AG04450 (cell line): Measurements from ENCODE around the gene ZNF740. TPM values are rescaled to one million over a fixed set of nuclear protein-coding genes. Genes with fewer than 3 reads are reported as not detected.
A peak's percentile ranks its signal among the peaks of the same experiment; 100 is the strongest.
"Not testable (repeated sequence)": the region's sequence is repeated elsewhere in the genome, so short reads cannot be mapped to it uniquely, and the experiment has no call there.

ENCODE experiments used
- CTCF ChIA-PET: fragments of 300-600, 350-600 bp; formaldehyde crosslinking; extraction: SDS; loops from one replicate; lab custom pipeline; 2022; ENCODE audit warnings: antibody characterized with exemption, inconsistent platforms; lab: Charles Lee
- POLR2A ChIA-PET: fragments of 350-600 bp; formaldehyde crosslinking; extraction: SDS; loops from one replicate; lab custom pipeline; 2021; ENCODE audit warnings: antibody characterized with exemption, inconsistent platforms; lab: Yijun Ruan, JAX
- DNase-seq: peaks from one replicate; pipeline ENCODE4 v3.0.0-alpha.2; 2011; ENCODE audit warnings: low read depth, low spot score
- H3K27ac ChIP-seq: one replicate; pipeline ENCODE4 v1.5.1; 2012; ENCODE audit warnings: low read depth, low read length, control low read depth
- H3K27me3 ChIP-seq: one replicate; pipeline ENCODE4 v1.6.0; 2012; ENCODE audit warnings: low read length; ENCODE audit not compliant: control insufficient read depth, insufficient read depth
- H3K4me3 ChIP-seq: 2 replicates; pipeline ENCODE4 v1.5.1; 2011; ENCODE audit warnings: mild to moderate bottlenecking, low read depth, low read length, control low read depth
- H3K9me3 ChIP-seq: 2 replicates; pipeline ENCODE4 v1.5.1; 2012; ENCODE audit warnings: low read length; ENCODE audit not compliant: control insufficient read depth, insufficient read depth
- CTCF ChIP-seq: IDR thresholded peaks from 2 replicates; pipeline ENCODE4 v1.5.1; 2011; ENCODE audit warnings: low read depth, low read length, control low read depth, inconsistent platforms
- polyA plus RNA-seq: library from polyadenylated mRNA; depleted of rRNA; stranded (reverse); fragments of >200 nt; gene quantifications from 2 replicates; pipeline ENCODE4 v1.2.3, GENCODE V29; 2011

The ZNF740 gene
- polyA plus RNA-seq, 1 experiment, result 21.7 TPM

GRCh38 chr12:53159195-53159839, 21.2 kb upstream of the ZNF740 start:
- ChIA-PET CTCF (interaction anchor here (0.5 to 4.8 kb wide), 52 partner anchors 8 to 524 kb away, joined by 3 to 47 read pairs (median 4); partner anchors contain the start of genes AAAS, CSAD, PFDN5 and SPRYD3), POLR2A (interaction anchor here (0.6 kb wide), 1 partner anchor 20 kb away, joined by 4 read pairs; no protein-coding TSS in a partner anchor)
- Histone ChIP-seq H3K9me3 (peaks cover 1% of the 10 kb centered on the region; the same call in 1 of the 2 replicates), H3K27me3 (no peaks in the 10 kb centered on the region), H3K4me3 (no peak overlapping the region), H3K27ac (no peak overlapping the region)
- TF ChIP-seq CTCF, result peak; percentile 99
- peak; percentile 42 for DNase-seq

DNA sequence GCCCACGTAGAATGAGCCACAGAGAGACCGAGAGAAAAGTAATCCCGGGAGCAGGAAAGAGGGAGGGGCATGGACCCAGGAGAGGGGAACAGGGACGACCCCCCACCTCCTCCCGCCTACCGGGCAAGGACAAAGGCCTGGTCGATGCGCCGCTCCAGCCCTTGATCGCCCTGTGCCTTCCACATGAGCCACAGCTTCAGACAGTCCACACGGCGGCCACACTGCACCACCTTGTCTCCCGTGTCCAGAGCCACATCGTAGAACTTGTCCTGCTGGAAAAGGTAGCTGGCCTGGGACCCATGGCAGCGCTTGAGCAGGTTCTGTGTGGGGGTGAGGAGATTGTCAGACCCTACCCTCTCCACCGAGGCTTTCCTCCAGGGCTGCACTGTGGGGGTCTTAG, 20.5 kb upstream of the ZNF740 start:
- ChIA-PET CTCF (interaction anchor here (0.6 to 4.8 kb wide), 49 partner anchors 8 to 523 kb away, joined by 3 to 47 read pairs (median 4); partner anchors contain the start of genes AAAS, CSAD, PFDN5 and SPRYD3), POLR2A (interaction anchor here (1.2 kb wide), 1 partner anchor 20 kb away, joined by 5 read pairs; the partner anchor contains the start of genes CSAD and ZNF740)
- Histone ChIP-seq H3K9me3 (no peaks in the 10 kb centered on the region), H3K4me3 (no peak overlapping the region), H3K27me3 (no peaks in the 10 kb centered on the region), H3K27ac (no peak overlapping the region)
- DNase-seq, result no peak
- no peak for TF ChIP-seq CTCF

- POLR2A ChIA-PET, result interaction anchor here (0.5 to 1.2 kb wide), 2 partner anchors 20 to 185 kb away, joined by 4 to 5 read pairs; partner anchors contain the start of genes CSAD and ZNF740
- DNase-seq, result no peak
These were observed 19.8 kb upstream of the ZNF740 start for GRCh38 chr12:53160673-53161072.

DNA sequence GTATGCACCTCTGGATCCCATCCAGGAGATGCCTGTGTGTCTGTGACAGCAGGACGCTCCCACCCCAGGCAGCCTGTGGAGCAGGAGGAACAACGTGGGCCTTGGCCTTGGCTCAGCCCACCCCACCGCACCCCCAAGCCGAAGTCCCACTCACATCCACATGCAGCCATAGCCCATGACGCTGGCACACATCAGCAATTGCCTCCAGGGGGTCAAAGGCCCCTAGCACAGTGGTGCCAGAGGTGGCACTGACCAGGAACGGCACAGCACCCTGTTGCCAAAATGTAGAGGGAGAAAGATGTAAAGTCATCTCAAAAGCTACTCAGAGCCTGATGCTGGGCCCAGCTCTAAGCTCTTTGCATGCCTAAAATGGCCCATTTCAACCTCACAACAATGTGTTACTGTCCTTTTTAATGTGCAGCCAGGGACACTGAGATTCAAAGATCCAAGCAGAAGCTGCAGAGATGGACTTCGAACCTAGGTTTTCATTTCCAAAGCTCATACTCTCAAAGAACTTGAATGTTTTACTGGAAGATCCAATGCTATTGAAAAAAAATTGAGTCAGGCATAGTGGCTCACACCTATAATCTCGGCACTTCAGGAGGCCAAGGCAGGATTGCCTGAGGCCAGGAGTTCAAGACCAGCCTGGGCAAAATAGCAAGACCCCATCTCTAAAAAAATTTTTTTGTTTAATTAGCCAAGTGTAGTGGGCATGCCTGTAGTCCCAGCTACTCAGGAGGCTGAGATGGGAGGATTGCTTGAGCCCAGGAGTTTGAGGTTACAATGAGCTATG, 19.2 kb upstream of the ZNF740 start:
- no peak overlapping the region for H3K4me3 ChIP-seq
- no peak for TF ChIP-seq CTCF
- no peak for DNase-seq
- H3K27ac ChIP-seq, result no peak overlapping the region
- CTCF ChIA-PET, result interaction anchor here (0.7 to 4.8 kb wide), 8 partner anchors 10 to 183 kb away, joined by 4 to 47 read pairs (median 19); partner anchors contain the start of gene AAAS
- H3K27me3 ChIP-seq, result no peaks in the 10 kb centered on the region
- H3K9me3 ChIP-seq, result no peaks in the 10 kb centered on the region
- POLR2A ChIA-PET, result interaction anchor here (0.7 to 1.2 kb wide), 2 partner anchors 19 kb away, joined by 4 to 5 read pairs; partner anchors contain the start of genes CSAD and ZNF740

More at GRCh38 chr12:53160673-53161072, 19.8 kb upstream of the ZNF740 start:
- TF ChIP-seq CTCF, result no peak
- CTCF ChIA-PET, result interaction anchor here (0.6 to 4.8 kb wide), 20 partner anchors 10 to 184 kb away, joined by 3 to 47 read pairs (median 9); partner anchors contain the start of gene AAAS
- no peaks in the 10 kb centered on the region for H3K9me3 ChIP-seq
- H3K4me3 ChIP-seq, result no peak overlapping the region
- H3K27ac ChIP-seq, result no peak overlapping the region
- H3K27me3 ChIP-seq, result no peaks in the 10 kb centered on the region

DNA sequence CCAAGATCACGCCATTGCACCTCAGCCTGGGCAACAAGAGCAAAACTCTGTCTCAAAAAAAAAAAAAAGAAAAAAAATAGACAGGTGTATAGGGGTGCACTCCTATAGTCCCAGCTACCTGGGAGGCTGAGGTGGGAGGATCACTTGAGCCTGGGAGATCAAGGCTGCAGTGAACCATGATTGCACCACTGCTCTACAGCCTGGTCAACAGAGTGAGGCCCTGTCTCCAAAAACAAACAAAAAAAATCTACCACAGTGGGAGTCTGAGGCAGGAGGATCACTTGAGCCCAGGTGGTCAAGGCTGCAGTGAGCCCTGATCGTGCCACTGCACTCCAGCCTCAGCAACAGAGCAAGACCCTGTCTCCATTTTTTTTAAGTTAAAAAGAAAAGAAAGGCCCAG, 17.5 kb upstream of the ZNF740 start:
- H3K27ac ChIP-seq, H3K9me3 ChIP-seq, H3K27me3 ChIP-seq, H3K4me3 ChIP-seq, POLR2A ChIA-PET, DNase-seq: not testable (repeated sequence)
- CTCF ChIA-PET, result interaction anchor here (0.6 kb wide), 1 partner anchor 29 kb away, joined by 3 read pairs; no protein-coding TSS in a partner anchor
